ENCODE measurements around the gene COA7. TPM values are rescaled to one million over a fixed set of nuclear protein-coding genes. Genes with fewer than 3 reads are reported as not detected.

The COA7 gene
- total RNA-seq (2022; extraction: Qiagen RNA extraction): 19.6 to 22.2 TPM (median 21.6 TPM) in 5 replicates

DNA sequence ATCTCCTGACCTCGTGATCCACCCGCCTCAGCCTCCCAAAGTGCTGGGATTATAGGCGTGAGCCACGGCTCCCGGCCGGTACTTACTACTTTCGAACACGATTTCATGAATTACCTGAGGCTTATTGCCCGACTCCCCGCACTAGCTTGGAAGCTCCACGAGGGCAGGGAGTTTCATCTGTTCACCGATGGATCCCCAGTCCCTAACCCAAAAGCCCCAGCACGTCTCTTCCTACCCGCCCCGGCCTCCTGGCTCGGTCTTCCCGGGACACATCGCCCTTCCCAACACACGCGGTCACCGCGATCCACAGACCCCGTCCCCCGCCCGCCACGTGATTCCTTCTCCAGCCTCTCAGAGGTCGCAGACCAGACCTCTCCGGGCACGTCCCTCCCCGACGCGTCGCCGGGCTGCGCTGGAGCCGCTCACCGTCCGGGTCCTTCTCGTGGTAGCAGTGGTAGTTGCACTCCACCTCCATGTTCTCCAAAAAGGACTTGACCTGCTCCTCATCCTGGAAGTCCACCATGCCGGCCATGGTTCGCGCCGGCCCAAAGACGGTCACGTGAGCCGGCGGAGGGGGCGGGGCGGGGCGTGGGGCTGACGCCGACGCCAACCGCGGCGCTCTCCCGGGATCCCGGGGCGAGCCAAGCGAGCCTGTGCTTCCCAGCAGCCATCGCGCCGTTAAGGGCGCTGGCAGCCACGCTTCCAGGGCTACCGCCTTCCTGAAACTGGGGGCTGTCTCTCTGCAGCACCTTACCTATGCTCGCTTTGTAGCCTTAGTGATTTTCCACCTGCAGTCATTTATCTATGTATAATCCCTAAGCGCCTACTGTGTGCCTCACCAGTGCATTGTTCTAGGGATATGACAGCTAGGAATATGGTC, at the start of gene COA7:
TSS of gene COA7 (minus strand) at position 553 of the 880 bp plus-strand sequence. CDS start at position 532, 21 bp downstream.

DNA sequence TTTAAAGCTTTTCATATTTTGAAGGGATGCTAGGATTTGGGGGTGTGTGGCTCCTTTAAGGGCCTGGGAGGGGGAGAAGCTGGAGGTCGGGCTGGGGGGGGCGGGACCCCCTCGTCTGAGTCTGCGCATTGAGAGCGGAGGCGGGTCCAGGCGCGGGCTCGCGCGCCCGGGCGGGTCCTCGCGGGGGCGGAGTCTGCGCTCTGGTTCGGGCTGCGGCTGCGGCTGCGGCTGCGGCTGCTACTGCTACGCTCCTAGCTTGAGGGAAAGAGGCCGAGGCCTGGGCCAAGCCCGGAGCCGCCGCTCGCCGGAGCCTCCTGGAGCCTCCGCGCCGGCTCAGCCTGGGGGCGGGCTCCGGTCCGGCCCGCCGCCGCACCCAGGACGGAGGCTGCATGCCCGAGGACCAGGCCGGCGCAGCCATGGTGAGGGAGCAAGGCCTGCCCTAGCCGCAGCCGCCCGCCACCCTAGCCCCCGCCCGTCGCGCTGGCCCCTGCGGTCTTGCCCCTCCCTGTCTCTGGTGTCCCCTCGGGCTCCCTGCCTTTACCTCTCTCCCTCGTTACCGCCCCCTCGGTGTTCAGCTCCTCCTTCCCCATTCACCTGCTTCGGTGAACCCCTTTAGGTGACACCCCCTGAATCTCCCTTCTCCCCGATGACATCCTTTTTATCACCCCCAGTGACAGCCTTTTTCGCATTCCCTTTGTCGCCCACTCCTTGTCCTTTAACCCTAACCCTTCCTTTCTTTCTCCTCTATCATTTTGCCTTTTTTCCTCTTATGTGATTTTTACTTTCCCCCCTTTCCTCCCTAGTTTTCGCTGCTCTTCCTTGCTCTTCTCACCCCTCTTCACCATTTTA, 28.3 kb upstream of the COA7 start, which contains the start of gene ZYG11B:
TSS of gene ZYG11B (plus strand) at position 189 of the 849 bp plus-strand sequence. CDS start at position 390, 201 bp downstream.

Other genes starting within 250 kb of the COA7 start
- gene TUT4, start 145.3 kb downstream of the COA7 start, total RNA-seq (2022; extraction: Qiagen RNA extraction): 15.3 to 23.2 TPM (median 16.5 TPM) in 5 replicates
- not detected in 5 replicates for gene GPX7, start 96.0 kb downstream of the COA7 start, total RNA-seq (2022; extraction: Qiagen RNA extraction)
- 0.12 to 0.31 TPM (median 0.21 TPM) in 3 of 5 replicates, not detected in the others for gene SHISAL2A, start 65.2 kb downstream of the COA7 start, total RNA-seq (2022; extraction: Qiagen RNA extraction)
- 3.5 to 5.7 TPM (median 4.5 TPM) in 5 replicates for gene ZYG11B, start 28.1 kb upstream of the COA7 start, total RNA-seq (2022; extraction: Qiagen RNA extraction)
- 2.2 to 2.6 TPM (median 2.3 TPM) in 5 replicates for gene ZYG11A, start 144.4 kb upstream of the COA7 start, total RNA-seq (2022; extraction: Qiagen RNA extraction)
- 9.1 to 11.6 TPM (median 10.8 TPM) in 5 replicates for gene ECHDC2, start 223.4 kb upstream of the COA7 start, total RNA-seq (2022; extraction: Qiagen RNA extraction)
- 44.7 to 68.5 TPM (median 46.5 TPM) in 5 replicates for gene SCP2, start 228.9 kb upstream of the COA7 start, total RNA-seq (2022; extraction: Qiagen RNA extraction)

All from A549 treated with CORT108297 at 1 μM for 4 hours (cell line).